Measurements from ENCODE around the gene TMEM258. TPM values are rescaled to one million over a fixed set of nuclear protein-coding genes. Genes with fewer than 3 reads are reported as not detected.

TMEM258 gene
- total and polyA plus RNA-seq, 2 experiments from 2014 or later: 71.3 to 519 TPM

GRCh38 chr11:61793829-61794204, 1.4 kb upstream of the TMEM258 start (continued):
- no peak for TF ChIP-seq ZNF462 (CRISPR knock-in tag; IDR thresholded peaks at IDR 0.05)

GRCh38 chr11:61793083-61793828, 857 bp upstream of the TMEM258 start:
- DNase-seq (ENCODE audit: low spot score) (peak; percentile 24), ATAC-seq (peak; percentile 23)
- Histone ChIP-seq H3K4me2 (peak overlapping the region; percentile 87), H4K20me1 (replicated peaks; ENCODE audit: insufficient read depth) (peaks cover 4% of the 10 kb centered on the region; the same call in 1 of the 2 replicates), H2AFZ (no peak overlapping the region; the same call in none of the 2 replicates), H3K9me2 (ENCODE audit: insufficient read depth) (no peaks in the 10 kb centered on the region), H3K79me2 (replicated peaks; ENCODE audit: insufficient read depth) (peaks cover 51% of the 10 kb centered on the region), H3K4me1 (ENCODE audit: insufficient read depth) (0 out of 2 replicates have a peak, but pooled peaks cover 5% of the 10 kb centered on the region), H3K27me3 (ENCODE audit: insufficient read depth) (no peaks in the 10 kb centered on the region), H3F3A (replicated peaks; ENCODE audit: low read depth) (peaks cover 24% of the 10 kb centered on the region; the same call in 1 of the 2 replicates), H3K27ac (ENCODE audit: low read depth) (peak overlapping the region; percentile 92), H3K36me3 (ENCODE audit: insufficient read depth) (peaks cover 3% of the 10 kb centered on the region; the same call in 1 of the 2 replicates), H3K4me3 (peak overlapping the region; percentile 82)
- H3K4me1 Mint-ChIP-seq: peaks cover 17% of the 10 kb centered on the region
- H3K27ac Mint-ChIP-seq: peak overlapping the region; percentile 100
- H3K36me3 Mint-ChIP-seq (ENCODE audit: low read depth): peaks cover 70% of the 10 kb centered on the region
- TF ChIP-seq STAT1 (IDR thresholded peaks at IDR 0.05; ENCODE audit: unreplicated experiment) (no peak), CREB1 (CRISPR knock-in tag; IDR thresholded peaks at IDR 0.05; ENCODE audit: low read depth) (no peak), ZNF114 (CRISPR knock-in tag; IDR thresholded peaks at IDR 0.05) (no peak), EZH2phosphoT487 (IDR thresholded peaks at IDR 0.05; ENCODE audit: unreplicated experiment) (no peak), CTCF (conservative IDR thresholded peaks at IDR 0.05; ENCODE audit: low read depth in 2 of 2) (no peak)
- no peaks in the 10 kb centered on the region for H3K9me3 Mint-ChIP-seq
- peaks cover 9% of the 10 kb centered on the region for H3K27me3 Mint-ChIP-seq (ENCODE audit: insufficient read depth, low read depth, poor library complexity)
- peak overlapping the region; percentile 91 for H3K4me3 Mint-ChIP-seq

All from GM23338 (cell line).